ENCODE data around the gene CASK. TPM values are rescaled to one million over a fixed set of nuclear protein-coding genes. Genes with fewer than 3 reads are reported as not detected.

Gene CASK
- total and polyA plus RNA-seq, 2 of the 13 experiments (the other 11 are each of a cell fraction or from before 2014, with no cell fraction given): 14.5 to 16.0 TPM

DNA sequence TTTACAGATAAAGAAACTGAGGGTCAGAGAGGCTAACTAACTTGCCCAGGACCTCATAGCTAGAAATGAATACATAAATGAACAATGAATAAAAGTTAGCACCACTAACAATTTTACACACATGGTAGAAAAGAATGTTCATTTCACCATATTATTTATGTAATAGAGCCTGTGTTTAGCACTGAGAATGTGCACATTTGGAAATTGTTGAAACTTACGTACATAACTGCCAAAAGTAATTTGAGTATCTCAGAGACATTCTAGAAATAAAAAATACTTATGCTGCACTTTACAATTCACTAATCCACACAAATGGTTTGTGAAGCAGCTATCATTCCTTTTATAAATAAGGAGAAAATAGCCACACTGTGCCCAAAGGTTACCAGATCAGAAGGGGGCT lies 9.9 kb downstream of the CASK start (continued):
- TF ChIP-seq, protein P1, sequence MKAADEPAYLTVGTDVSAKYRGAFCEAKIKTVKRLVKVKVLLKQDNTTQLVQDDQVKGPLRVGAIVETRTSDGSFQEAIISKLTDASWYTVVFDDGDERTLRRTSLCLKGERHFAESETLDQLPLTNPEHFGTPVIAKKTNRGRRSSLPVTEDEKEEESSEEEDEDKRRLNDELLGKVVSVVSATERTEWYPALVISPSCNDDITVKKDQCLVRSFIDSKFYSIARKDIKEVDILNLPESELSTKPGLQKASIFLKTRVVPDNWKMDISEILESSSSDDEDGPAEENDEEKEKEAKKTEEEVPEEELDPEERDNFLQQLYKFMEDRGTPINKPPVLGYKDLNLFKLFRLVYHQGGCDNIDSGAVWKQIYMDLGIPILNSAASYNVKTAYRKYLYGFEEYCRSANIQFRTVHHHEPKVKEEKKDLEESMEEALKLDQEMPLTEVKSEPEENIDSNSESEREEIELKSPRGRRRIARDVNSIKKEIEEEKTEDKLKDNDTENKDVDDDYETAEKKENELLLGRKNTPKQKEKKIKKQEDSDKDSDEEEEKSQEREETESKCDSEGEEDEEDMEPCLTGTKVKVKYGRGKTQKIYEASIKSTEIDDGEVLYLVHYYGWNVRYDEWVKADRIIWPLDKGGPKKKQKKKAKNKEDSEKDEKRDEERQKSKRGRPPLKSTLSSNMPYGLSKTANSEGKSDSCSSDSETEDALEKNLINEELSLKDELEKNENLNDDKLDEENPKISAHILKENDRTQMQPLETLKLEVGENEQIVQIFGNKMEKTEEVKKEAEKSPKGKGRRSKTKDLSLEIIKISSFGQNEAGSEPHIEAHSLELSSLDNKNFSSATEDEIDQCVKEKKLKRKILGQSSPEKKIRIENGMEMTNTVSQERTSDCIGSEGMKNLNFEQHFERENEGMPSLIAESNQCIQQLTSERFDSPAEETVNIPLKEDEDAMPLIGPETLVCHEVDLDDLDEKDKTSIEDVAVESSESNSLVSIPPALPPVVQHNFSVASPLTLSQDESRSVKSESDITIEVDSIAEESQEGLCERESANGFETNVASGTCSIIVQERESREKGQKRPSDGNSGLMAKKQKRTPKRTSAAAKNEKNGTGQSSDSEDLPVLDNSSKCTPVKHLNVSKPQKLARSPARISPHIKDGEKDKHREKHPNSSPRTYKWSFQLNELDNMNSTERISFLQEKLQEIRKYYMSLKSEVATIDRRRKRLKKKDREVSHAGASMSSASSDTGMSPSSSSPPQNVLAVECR (CRISPR knock-in tag; IDR thresholded peaks at IDR 0.05; ENCODE audit: borderline replicate concordance): no peak
- TF ChIP-seq NFE2L2 (IDR thresholded peaks at IDR 0.05; ENCODE audit: low read length): no peak
- no peak for TF ChIP-seq ZNF180 (CRISPR knock-in tag; IDR thresholded peaks at IDR 0.05; ENCODE audit: borderline replicate concordance, low read depth)
- TF ChIP-seq FLYWCH1 (CRISPR knock-in tag; IDR thresholded peaks at IDR 0.05): no peak
- TF ChIP-seq ZNF33B (CRISPR knock-in tag; IDR thresholded peaks at IDR 0.05): no peak

DNA sequence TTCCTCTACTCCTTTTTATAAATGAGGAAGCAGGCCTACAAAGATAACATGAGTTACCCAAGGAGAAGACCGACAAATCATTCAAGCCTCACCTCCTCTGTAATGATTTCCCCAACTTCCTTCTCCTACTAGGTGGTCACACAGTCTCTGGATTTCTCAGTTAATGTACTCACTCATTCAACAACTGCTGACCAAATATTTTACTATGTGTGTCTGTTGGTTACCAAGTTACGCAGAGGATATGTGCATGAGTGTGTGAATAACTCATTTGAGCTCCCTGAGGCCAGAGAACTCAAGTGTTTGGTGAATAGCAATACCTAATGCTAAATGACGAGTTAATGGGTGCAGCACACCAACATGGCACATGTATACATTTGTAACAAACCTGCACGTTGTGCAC lies 10.4 kb downstream of the CASK start:
- H4K20me1 ChIP-seq (ENCODE audit: insufficient read depth, low read length): no peaks in the 10 kb centered on the region
- H3K4me2 ChIP-seq (ENCODE audit: low read depth, low read length): no peak overlapping the region
- CTCF ChIA-PET (ENCODE audit: low intra/inter-chr PET ratio, low total read pairs): no interaction called here
- DNase-seq (ENCODE audit: low spot score) (no peak), FAIRE-seq (no peak), ATAC-seq (no peak)
- BruUV-seq (replicated peaks): no TSS peak
- no peak overlapping the region for H3K27ac ChIP-seq (ENCODE audit: extremely low read length, insufficient read depth, low read length)
- peaks cover 15% of the 10 kb centered on the region for H3K4me1 ChIP-seq (ENCODE audit: insufficient read depth, low read length)
- no peak overlapping the region for H3K9ac ChIP-seq (ENCODE audit: insufficient read depth, low read depth, low read length)
- POLR2A ChIA-PET: no interaction called here
- no peaks in the 10 kb centered on the region for H3K36me3 ChIP-seq (replicated peaks in 1 of 2; ENCODE audit: control insufficient read depth in 1 of 2, insufficient read depth in 2 of 2, low read length in 2 of 2)
- H3K4me3 ChIP-seq (replicated peaks in 1 of 3; ENCODE audit: insufficient read depth in 1 of 3, low read depth in 2 of 3, low read length in 3 of 3): no peak overlapping the region
- in situ Hi-C loops (cut with HindIII; ENCODE audit: extremely low pct_ligation_motif_present, low pct_unique_long_range_greater_than_20kb): no loop called here
- no peak overlapping the region for H2AFZ ChIP-seq (ENCODE audit: low read length)
- peaks cover 38% of the 10 kb centered on the region for H3K79me2 ChIP-seq (ENCODE audit: insufficient read depth, low read length)
- intact Hi-C loops (cut with micrococcal nuclease; ENCODE audit: unreplicated experiment): no loop called here
- WGBS (ENCODE audit: low lambda C conversion rate): 99% methylated on average over 4 of the region's 4 CpGs
- no peaks in the 10 kb centered on the region for H3K27me3 ChIP-seq (ENCODE audit: control insufficient read depth in 1 of 2, insufficient read depth in 2 of 2, low read length in 2 of 2)
- H3K9me3 ChIP-seq (ENCODE audit: low read length): no peaks in the 10 kb centered on the region
- TF ChIP-seq RFX3 (CRISPR knock-in tag; IDR thresholded peaks at IDR 0.05) (no peak), MEF2D (CRISPR knock-in tag; IDR thresholded peaks at IDR 0.05) (no peak), ZMYM3 (CRISPR knock-in tag; IDR thresholded peaks at IDR 0.05) (no peak), ZNF879 (CRISPR knock-in tag; IDR thresholded peaks at IDR 0.05) (no peak), SYNCRIP (IDR thresholded peaks at IDR 0.05; ENCODE audit: insufficient read depth, low read depth, low read length) (no peak), DR1 (CRISPR knock-in tag; IDR thresholded peaks at IDR 0.05) (no peak), ZNF552 (CRISPR knock-in tag; IDR thresholded peaks at IDR 0.05; ENCODE audit: borderline replicate concordance) (no peak), ZNF674 (CRISPR knock-in tag; IDR thresholded peaks at IDR 0.05; ENCODE audit: low read depth) (no peak), ZNF788 (CRISPR knock-in tag; IDR thresholded peaks at IDR 0.05; ENCODE audit: borderline replicate concordance) (no peak), MXD4 (CRISPR knock-in tag; IDR thresholded peaks at IDR 0.05) (no peak)
- TF ChIP-seq, protein P2, sequence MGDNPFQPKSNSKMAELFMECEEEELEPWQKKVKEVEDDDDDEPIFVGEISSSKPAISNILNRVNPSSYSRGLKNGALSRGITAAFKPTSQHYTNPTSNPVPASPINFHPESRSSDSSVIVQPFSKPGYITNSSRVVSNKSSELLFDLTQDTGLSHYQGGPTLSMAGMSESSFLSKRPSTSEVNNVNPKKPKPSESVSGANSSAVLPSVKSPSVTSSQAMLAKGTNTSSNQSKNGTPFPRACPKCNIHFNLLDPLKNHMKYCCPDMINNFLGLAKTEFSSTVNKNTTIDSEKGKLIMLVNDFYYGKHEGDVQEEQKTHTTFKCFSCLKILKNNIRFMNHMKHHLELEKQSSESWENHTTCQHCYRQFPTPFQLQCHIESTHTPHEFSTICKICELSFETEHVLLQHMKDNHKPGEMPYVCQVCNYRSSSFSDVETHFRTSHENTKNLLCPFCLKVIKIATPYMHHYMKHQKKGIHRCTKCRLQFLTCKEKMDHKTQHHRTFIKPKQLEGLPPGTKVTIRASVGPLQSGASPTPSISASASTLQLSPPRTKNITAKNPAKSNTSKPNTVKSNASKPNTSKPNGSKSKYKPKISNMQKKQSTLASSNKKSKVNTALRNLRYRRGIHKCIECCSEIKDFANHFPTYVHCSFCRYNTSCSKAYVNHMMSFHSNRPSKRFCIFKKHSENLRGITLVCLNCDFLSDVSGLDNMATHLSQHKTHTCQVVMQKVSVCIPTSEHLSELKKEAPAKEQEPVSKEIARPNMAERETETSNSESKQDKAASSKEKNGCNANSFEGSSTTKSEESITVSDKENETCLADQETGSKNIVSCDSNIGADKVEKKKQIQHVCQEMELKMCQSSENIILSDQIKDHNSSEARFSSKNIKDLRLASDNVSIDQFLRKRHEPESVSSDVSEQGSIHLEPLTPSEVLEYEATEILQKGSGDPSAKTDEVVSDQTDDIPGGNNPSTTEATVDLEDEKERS (CRISPR knock-in tag; IDR thresholded peaks at IDR 0.05): no peak
- TF ChIP-seq, protein P3, sequence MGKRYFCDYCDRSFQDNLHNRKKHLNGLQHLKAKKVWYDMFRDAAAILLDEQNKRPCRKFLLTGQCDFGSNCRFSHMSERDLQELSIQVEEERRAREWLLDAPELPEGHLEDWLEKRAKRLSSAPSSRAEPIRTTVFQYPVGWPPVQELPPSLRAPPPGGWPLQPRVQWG (CRISPR knock-in tag; IDR thresholded peaks at IDR 0.05; ENCODE audit: borderline replicate concordance, low read depth): no peak

All from HepG2 (cell line).